Mesenchymal stem cell (in vitro differentiated cells and primary cell): ENCODE measurements around the gene S100A13.
A peak's percentile ranks its signal among the peaks of the same experiment; 100 is the strongest.

Experiments used
- DNase-seq: peaks from one replicate; pipeline ENCODE4 v3.0.0-alpha.2; 2013
- H2AFZ ChIP-seq: one replicate; pipeline ENCODE4 v1.6.1; 2013; ENCODE audit warnings: low read depth, mild to moderate bottlenecking, control low read depth, inconsistent platforms, low read length, moderate library complexity
- H2AK5ac ChIP-seq: 2 replicates; pipeline ENCODE4 v1.6.1; 2013; ENCODE audit warnings: low read length, moderate library complexity, mild to moderate bottlenecking, inconsistent platforms; ENCODE audit not compliant: severe bottlenecking
- H2BK120ac ChIP-seq: one replicate; pipeline ENCODE4 v1.6.1; 2013; ENCODE audit warnings: low read depth, mild to moderate bottlenecking, inconsistent platforms, low read length, moderate library complexity
- H2BK12ac ChIP-seq, 2 experiments: one replicate each; pipeline ENCODE4 v1.6.1; 2013; ENCODE audit warnings: inconsistent platforms in 2 of 2, low read length in 2 of 2, mild to moderate bottlenecking in 2 of 2, moderate library complexity in 2 of 2, control low read depth in 1 of 2
- H2BK15ac ChIP-seq: one replicate; pipeline ENCODE4 v1.6.1; 2013; ENCODE audit warnings: mild to moderate bottlenecking, low read depth, inconsistent platforms; ENCODE audit not compliant: poor library complexity, severe bottlenecking
- H2BK5ac ChIP-seq: 2 replicates; pipeline ENCODE4 v1.6.1; 2013; ENCODE audit warnings: low read depth, mild to moderate bottlenecking, low read length, control low read depth, inconsistent platforms; ENCODE audit not compliant: poor library complexity, severe bottlenecking
- H3K14ac ChIP-seq, 2 experiments: one replicate each; pipeline ENCODE4 v1.6.1; 2013; ENCODE audit warnings: inconsistent platforms in 2 of 2, low read length in 2 of 2, control low read depth in 1 of 2, mild to moderate bottlenecking in 1 of 2, moderate library complexity in 1 of 2
- H3K18ac ChIP-seq, 2 experiments: one replicate each; pipeline ENCODE4 v1.6.1; 2013; ENCODE audit warnings: inconsistent platforms in 2 of 2, low read length in 2 of 2, control low read depth in 1 of 2, low read depth in 1 of 2, mild to moderate bottlenecking in 1 of 2
- H3K23ac ChIP-seq, 2 experiments: one replicate each; pipeline ENCODE4 v1.6.1; 2013; ENCODE audit warnings: inconsistent platforms in 2 of 2, low read length in 2 of 2, mild to moderate bottlenecking in 2 of 2, moderate library complexity in 2 of 2, control low read depth in 1 of 2
- H3K27ac ChIP-seq: 2 replicates; pipeline ENCODE4 v1.5.1; 2013; ENCODE audit warnings: mild to moderate bottlenecking, moderate library complexity, low read length, control low read depth, inconsistent platforms; ENCODE audit not compliant: poor library complexity, severe bottlenecking
- H3K27me3 ChIP-seq, 2 experiments: 2 replicates each; pipeline versions ENCODE4 v1.6.1 to v1.7.0; 2013; ENCODE audit warnings: low read length in 2 of 2, mild to moderate bottlenecking in 2 of 2, moderate library complexity in 2 of 2, control low read depth in 1 of 2, inconsistent platforms in 1 of 2; ENCODE audit not compliant: control insufficient read depth in 1 of 2, insufficient read depth in 1 of 2
- H3K36me3 ChIP-seq, 2 experiments: 2 replicates each; pipeline versions ENCODE4 v1.6.1 to v1.7.0; 2013; ENCODE audit warnings: low read length in 2 of 2, control low read depth in 1 of 2, inconsistent platforms in 1 of 2, low read depth in 1 of 2, mild to moderate bottlenecking in 1 of 2; ENCODE audit not compliant: insufficient read depth in 2 of 2, control insufficient read depth in 1 of 2
- H3K4ac ChIP-seq, 2 experiments: one replicate each; pipeline ENCODE4 v1.6.1; 2013; ENCODE audit warnings: inconsistent platforms in 2 of 2, low read length in 2 of 2, mild to moderate bottlenecking in 2 of 2, moderate library complexity in 2 of 2, control low read depth in 1 of 2, low read depth in 1 of 2
- H3K4me1 ChIP-seq: 2 replicates; pipeline ENCODE4 v1.6.1; 2013; ENCODE audit warnings: low read depth, low read length, control low read depth; ENCODE audit not compliant: control insufficient read depth, insufficient read depth
- H3K4me2 ChIP-seq: 2 replicates; pipeline ENCODE4 v1.6.1; 2013; ENCODE audit warnings: low read length, mild to moderate bottlenecking, inconsistent platforms; ENCODE audit not compliant: poor library complexity, severe bottlenecking
- H3K4me3 ChIP-seq, 2 experiments: 2 replicates each; pipeline versions ENCODE4 v1.5.1 to v1.7.0; 2013; ENCODE audit warnings: low read length in 2 of 2, mild to moderate bottlenecking in 2 of 2, control low read depth in 1 of 2, low read depth in 1 of 2; ENCODE audit not compliant: insufficient read depth in 1 of 2
- H3K79me1 ChIP-seq: replicated peaks from 2 replicates; pipeline ENCODE4 v1.6.1; 2013; ENCODE audit warnings: mild to moderate bottlenecking, control low read depth, low read length, inconsistent platforms; ENCODE audit not compliant: poor library complexity, severe bottlenecking
- H3K9ac ChIP-seq: 2 replicates; pipeline ENCODE4 v1.7.0; 2013; ENCODE audit warnings: mild to moderate bottlenecking, low read length, moderate library complexity
- H3K9me3 ChIP-seq: 2 replicates; pipeline ENCODE4 v1.7.0; 2013; ENCODE audit warnings: mild to moderate bottlenecking, low read length; ENCODE audit not compliant: control insufficient read depth
- H4K8ac ChIP-seq: one replicate; pipeline ENCODE4 v1.6.1; 2013; ENCODE audit warnings: inconsistent platforms, mild to moderate bottlenecking, low read length, moderate library complexity
- H4K91ac ChIP-seq: one replicate; pipeline ENCODE4 v1.6.1; 2013; ENCODE audit warnings: mild to moderate bottlenecking, low read length, inconsistent platforms
- WGBS: methylation state at CpG from one replicate; pipeline ENCODE4 v1.1.7; 2013; ENCODE audit warnings: mixed read lengths; 5-methylcytosine and 5-hydroxymethylcytosine counted together

S100A13 gene

DNA sequence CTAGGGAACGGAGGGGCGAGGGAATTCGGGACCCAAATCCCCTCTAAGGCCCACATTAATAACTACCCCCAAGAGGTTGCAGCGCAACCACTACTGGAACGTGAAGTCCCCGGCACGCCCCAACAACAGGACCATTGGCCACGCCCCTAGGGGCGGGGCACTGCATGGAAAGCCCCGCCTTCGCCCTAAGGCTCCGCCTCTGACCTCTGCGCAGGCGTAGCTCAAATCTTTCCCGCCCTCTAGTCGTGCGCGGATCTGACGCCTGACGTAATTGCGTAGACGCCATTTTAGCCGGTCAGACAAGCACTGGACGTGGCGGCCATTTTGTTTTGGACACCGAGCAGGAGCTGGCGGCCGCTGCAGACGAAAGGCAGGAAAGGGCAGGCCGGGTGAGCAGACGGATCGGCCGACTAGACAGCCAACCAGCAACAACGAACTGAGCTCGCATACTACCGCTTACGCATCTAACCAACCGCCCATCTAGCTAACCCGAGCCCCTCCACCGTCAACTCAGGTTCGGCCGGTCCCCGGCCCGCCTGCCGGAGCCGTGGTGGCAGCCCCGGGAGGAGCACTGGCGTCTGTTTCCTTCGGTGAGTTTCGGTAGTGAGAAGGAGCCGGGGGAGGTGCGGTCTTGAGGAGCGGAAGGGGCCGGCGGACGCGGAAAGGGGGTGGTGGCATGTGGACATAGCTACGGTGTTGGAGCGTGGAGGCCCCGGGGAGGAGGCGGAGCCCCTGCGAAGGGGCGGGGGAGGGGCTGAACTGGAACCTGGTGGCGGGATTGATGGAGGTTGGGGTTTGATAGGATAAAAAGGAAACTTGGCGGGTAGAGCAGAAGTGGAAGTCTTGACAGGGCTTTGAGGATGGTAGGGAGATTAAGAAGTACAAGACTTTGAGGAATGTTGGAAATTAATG lies 6.7 kb upstream of the S100A13 start, which contains the start of gene CHTOP:
Gene CHTOP, plus strand, starts transcription at position 313 of the 912 bp plus-strand sequence. CDS start 2,523 bp downstream, outside the sequence.
- WGBS: 4% methylated on average over 60 of the region's 65 CpGs
- peak within 1 kb of the TSS; percentile 88 to 100 for H3K4ac ChIP-seq

DNA sequence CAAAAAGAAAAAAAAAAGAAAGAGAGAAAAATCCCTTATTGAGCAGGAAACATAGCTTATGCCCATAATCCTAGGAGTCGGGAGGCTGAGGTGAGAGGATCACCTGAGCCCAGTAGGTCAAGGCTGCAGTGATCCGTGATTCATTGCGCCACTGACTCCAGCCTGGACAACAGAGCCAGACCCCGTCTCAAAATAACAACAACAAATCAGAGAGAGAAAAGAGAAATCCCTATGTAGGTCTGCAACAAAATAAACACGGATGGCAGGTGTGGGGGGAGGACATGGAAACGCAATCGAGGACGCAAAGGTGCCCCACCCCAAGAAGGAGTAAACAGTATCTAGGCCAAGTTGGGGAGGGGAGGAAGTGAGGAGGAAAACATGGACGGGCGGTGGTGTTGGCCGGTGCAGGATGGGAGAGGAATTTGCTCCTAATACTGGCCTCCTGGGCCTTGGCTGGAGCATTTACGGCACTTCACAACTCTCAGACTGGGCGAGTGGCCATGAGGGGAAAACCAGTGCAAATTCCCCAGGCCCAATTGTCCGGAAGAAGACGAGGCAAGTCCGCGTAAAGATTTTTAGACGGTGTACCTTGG lies 6.0 kb upstream of the S100A13 start:
- WGBS: 84% methylated on average over 14 of the region's 18 CpGs

More for the DNA sequence above, 6.7 kb upstream of the S100A13 start, which contains the start of gene CHTOP:
- H3K79me1 ChIP-seq: peaks cover 7% of the 10 kb centered on the region
- H3K27ac ChIP-seq: peak within 1 kb of the TSS; percentile 97
- peak within 1 kb of the TSS; percentile 99 for H2BK120ac ChIP-seq
- peaks cover 12% of the 10 kb centered on the region for H3K4me1 ChIP-seq
- H2AFZ ChIP-seq: no peak within 1 kb of the TSS
- H3K4me2 ChIP-seq: peak within 1 kb of the TSS; percentile 56
- H3K18ac ChIP-seq: peak within 1 kb of the TSS; percentile 99 to 100
- H2AK5ac ChIP-seq: peak within 1 kb of the TSS; percentile 100
- H2BK12ac ChIP-seq: peak within 1 kb of the TSS in 1 of 2 experiments; percentile 78
- peak within 1 kb of the TSS; percentile 100 for H4K91ac ChIP-seq
- H2BK15ac ChIP-seq: peak within 1 kb of the TSS; percentile 83
- peak within 1 kb of the TSS; percentile 97 for H4K8ac ChIP-seq
- peaks cover 23 to 39% of the 10 kb centered on the region in 2 experiments for H3K36me3 ChIP-seq
- peak within 1 kb of the TSS; percentile 99 for H2BK5ac ChIP-seq
- peak within 1 kb of the TSS; percentile 100 for H3K9ac ChIP-seq
- peak within 1 kb of the TSS in 1 of 2 experiments; percentile 80 for H3K14ac ChIP-seq
- H3K4me3 ChIP-seq: peak within 1 kb of the TSS; percentile 94 to 98
- peak within 1 kb of the TSS; percentile 54 to 92 for H3K23ac ChIP-seq
- DNase-seq: peak; percentile 97
- H3K9me3 ChIP-seq: no peaks in the 10 kb centered on the region
- no peaks in the 10 kb centered on the region for H3K27me3 ChIP-seq

GRCh38 chr1:153631047-153632022 lies 4.0 kb upstream of the S100A13 start:
- H4K91ac ChIP-seq: no peak overlapping the region
- no peak overlapping the region for H3K14ac ChIP-seq
- peaks cover 7% of the 10 kb centered on the region for H3K79me1 ChIP-seq
- no peak overlapping the region for H2AK5ac ChIP-seq
- no peak overlapping the region for H4K8ac ChIP-seq
- no peak overlapping the region for H2BK5ac ChIP-seq
- no peak for DNase-seq
- no peak overlapping the region for H3K23ac ChIP-seq
- no peak overlapping the region for H2AFZ ChIP-seq
- WGBS: 98% methylated on average over 4 of the region's 10 CpGs
- peaks cover 7 to 14% of the 10 kb centered on the region in 2 experiments for H3K36me3 ChIP-seq
- H2BK12ac ChIP-seq: peak overlapping the region in 1 of 2 experiments; percentile 29
- H3K27ac ChIP-seq: no peak overlapping the region
- peaks cover 26% of the 10 kb centered on the region for H3K4me1 ChIP-seq
- no peak overlapping the region for H3K18ac ChIP-seq
- H3K27me3 ChIP-seq: no peaks in the 10 kb centered on the region
- H2BK15ac ChIP-seq: no peak overlapping the region
- no peaks in the 10 kb centered on the region for H3K9me3 ChIP-seq
- H3K9ac ChIP-seq: no peak overlapping the region
- H3K4me3 ChIP-seq: no peak overlapping the region
- H2BK120ac ChIP-seq: no peak overlapping the region
- H3K4me2 ChIP-seq: no peak overlapping the region
- H3K4ac ChIP-seq: no peak overlapping the region

More for the DNA sequence above, 6.0 kb upstream of the S100A13 start:
- peak overlapping the region; percentile 66 for H4K91ac ChIP-seq
- H3K14ac ChIP-seq: no peak overlapping the region
- H3K9me3 ChIP-seq: no peaks in the 10 kb centered on the region
- H3K27ac ChIP-seq: peak overlapping the region; percentile 19
- peak overlapping the region; percentile 47 to 65 for H3K4ac ChIP-seq
- H3K4me2 ChIP-seq: peak overlapping the region; percentile 31
- H3K4me1 ChIP-seq: peaks cover 17% of the 10 kb centered on the region
- no peak overlapping the region for H4K8ac ChIP-seq
- no peaks in the 10 kb centered on the region for H3K27me3 ChIP-seq
- no peak for DNase-seq
- peak overlapping the region; percentile 83 for H2BK15ac ChIP-seq
- H3K4me3 ChIP-seq: peak overlapping the region in 1 of 2 experiments; percentile 98
- H3K36me3 ChIP-seq: peaks cover 18 to 31% of the 10 kb centered on the region in 2 experiments
- no peak overlapping the region for H2BK120ac ChIP-seq
- peak overlapping the region in 1 of 2 experiments; percentile 78 for H2BK12ac ChIP-seq
- H3K9ac ChIP-seq: peak overlapping the region; percentile 100
- H3K79me1 ChIP-seq: peaks cover 7% of the 10 kb centered on the region
- H2BK5ac ChIP-seq: no peak overlapping the region
- peak overlapping the region; percentile 34 to 64 for H3K18ac ChIP-seq
- H3K23ac ChIP-seq: no peak overlapping the region
- peak overlapping the region; percentile 85 for H2AK5ac ChIP-seq
- H2AFZ ChIP-seq: no peak overlapping the region
